ENCODE measurements around the gene CLMN. TPM values are rescaled to one million over a fixed set of nuclear protein-coding genes. Genes with fewer than 3 reads are reported as not detected.
"Not testable (repeated sequence)": the region's sequence is repeated elsewhere in the genome, so short reads cannot be mapped to it uniquely, and the experiment has no call there.

CLMN gene
- total RNA-seq, 4 donors from 2014 or later: 3.3 to 14.1 (median 5.1) TPM

- intact Hi-C loops (cut with DNase I): no loop called here
Observed at GRCh38 chr14:95289323-95290010, 30.2 kb downstream of the CLMN start.

GRCh38 chr14:95288672-95289322 is 30.9 kb downstream of the CLMN start:
- no peak for DNase-seq
- WGBS, 2 donors: 88 to 95% methylated on average over 5 of the region's 5 CpGs
- TF ChIP-seq CTCF (IDR thresholded peaks at IDR 0.05) (no peak), POLR2A (IDR thresholded peaks at IDR 0.05) (no peak)
- no peaks in the 10 kb centered on the region for H3K9me3 ChIP-seq
- no peaks in the 10 kb centered on the region for H3K36me3 ChIP-seq
- intact Hi-C loops (cut with DNase I): no loop called here
- H3K4me3 ChIP-seq: no peak overlapping the region
- H3K27me3 ChIP-seq: no peaks in the 10 kb centered on the region
- H3K27ac ChIP-seq: peak overlapping the region in 1 of 4 donors; percentile 21
- peaks cover 11 to 33% (median 14%) of the 10 kb centered on the region in 3 donors for H3K4me1 ChIP-seq

More at GRCh38 chr14:95289323-95290010, 30.2 kb downstream of the CLMN start:
- Histone ChIP-seq H3K9me3 (no peaks in the 10 kb centered on the region), H3K36me3 (no peaks in the 10 kb centered on the region), H3K27me3 (no peaks in the 10 kb centered on the region), H3K4me3 (no peak overlapping the region), H3K27ac (peak overlapping the region in 1 of 4 donors; percentile 74), H3K4me1 (peaks cover 11 to 33% (median 14%) of the 10 kb centered on the region in 3 donors)
- no peak for TF ChIP-seq CTCF (IDR thresholded peaks at IDR 0.05)
- no peak for TF ChIP-seq POLR2A (IDR thresholded peaks at IDR 0.05)
- 89 to 92% methylated on average over 6 of the region's 6 CpGs for WGBS, 2 donors
- no peak for DNase-seq

- H3K9me3 ChIP-seq: no peaks in the 10 kb centered on the region
- DNase-seq: no peak
- TF ChIP-seq CTCF (IDR thresholded peaks at IDR 0.05): no peak
- no peak for TF ChIP-seq POLR2A (IDR thresholded peaks at IDR 0.05)
- H3K27me3 ChIP-seq: no peaks in the 10 kb centered on the region
- H3K4me3 ChIP-seq: no peak overlapping the region
- H3K27ac ChIP-seq: no peak overlapping the region
- H3K36me3 ChIP-seq: no peaks in the 10 kb centered on the region
- peaks cover 11 to 33% (median 14%) of the 10 kb centered on the region in 3 donors for H3K4me1 ChIP-seq
- WGBS, 2 donors: 30 to 43% methylated on average over 6 of the region's 6 CpGs
- intact Hi-C loops (cut with DNase I): no loop called here
Observed at GRCh38 chr14:95287176-95287754, 32.4 kb downstream of the CLMN start.

- DNase-seq: no peak
- WGBS, 2 donors: 67 to 77% methylated on average over 5 of the region's 5 CpGs
- H3K27me3 ChIP-seq: no peaks in the 10 kb centered on the region
- H3K36me3 ChIP-seq: no peaks in the 10 kb centered on the region
- TF ChIP-seq POLR2A (IDR thresholded peaks at IDR 0.05) (no peak), CTCF (IDR thresholded peaks at IDR 0.05) (no peak)
- H3K9me3 ChIP-seq: no peaks in the 10 kb centered on the region
- intact Hi-C loops (cut with DNase I): no loop called here
- H3K4me1 ChIP-seq: peaks cover 8 to 27% (median 10%) of the 10 kb centered on the region in 3 donors
- H3K27ac ChIP-seq: no peak overlapping the region
- H3K4me3 ChIP-seq: no peak overlapping the region
Observed at GRCh38 chr14:95286645-95287044, 33.1 kb downstream of the CLMN start.

- H3K36me3 ChIP-seq: no peaks in the 10 kb centered on the region
- WGBS, 2 donors: 68 to 74% methylated on average over 4 of the region's 4 CpGs
- no peaks in the 10 kb centered on the region for H3K27me3 ChIP-seq
- H3K9me3 ChIP-seq: no peaks in the 10 kb centered on the region
- intact Hi-C loops (cut with DNase I): no loop called here
- H3K27ac ChIP-seq: no peak overlapping the region
- no peak for TF ChIP-seq POLR2A (IDR thresholded peaks at IDR 0.05)
- no peak for TF ChIP-seq CTCF (IDR thresholded peaks at IDR 0.05)
- DNase-seq: no peak
- no peak overlapping the region for H3K4me3 ChIP-seq
- peaks cover 0 to 16% (median 0%) of the 10 kb centered on the region in 3 donors for H3K4me1 ChIP-seq
Observed at GRCh38 chr14:95285566-95285965, 34.1 kb downstream of the CLMN start.

- H3K9me3 ChIP-seq; H3K27me3 ChIP-seq; H3K36me3 ChIP-seq; H3K4me1 ChIP-seq; H3K4me3 ChIP-seq; intact Hi-C loops (cut with DNase I); H3K27ac ChIP-seq; DNase-seq: not testable (repeated sequence)
- 97 to 100% methylated on average over 1 to 3 of the region's 3 CpGs for WGBS, 2 donors
Observed at GRCh38 chr14:95283802-95284201, 35.9 kb downstream of the CLMN start.

GRCh38 chr14:95282986-95283380 is 36.7 kb downstream of the CLMN start:
- whole genome bisulfite sequencing, 2 donors: 75 to 77% methylated on average over 5 of the region's 5 CpGs
- DNase-seq; H3K27ac ChIP-seq; intact Hi-C loops (cut with DNase I); H3K4me1 ChIP-seq; H3K36me3 ChIP-seq; H3K9me3 ChIP-seq; H3K27me3 ChIP-seq; H3K4me3 ChIP-seq: not testable (repeated sequence)
